ENCODE measurements around the gene WDR47. TPM values are rescaled to one million over a fixed set of nuclear protein-coding genes. Genes with fewer than 3 reads are reported as not detected.

Gene WDR47
- total and polyA plus RNA-seq, 10 of the 15 experiments (the other 5 are each of a cell fraction or from before 2014, with no cell fraction given) = 2.4 to 9.7 (median 5.9) TPM

GRCh38 chr1:109084563-109085517 lies 42.9 kb upstream of the WDR47 start (continued):
- no peak for TF ChIP-seq KAT2A (conservative IDR thresholded peaks at IDR 0.05; ENCODE audit: control insufficient read depth, low read depth, low read length)
- TF ChIP-seq MAX (IDR thresholded peaks at IDR 0.05; ENCODE audit: low read depth, low read length) = no peak
- no peak for TF ChIP-seq MEF2B (IDR thresholded peaks at IDR 0.05; ENCODE audit: partially characterized antibody, poor library complexity, severe bottlenecking)
- no peak for TF ChIP-seq DPF2 (IDR thresholded peaks at IDR 0.05)

GRCh38 chr1:109083923-109084322 lies 42.0 kb upstream of the WDR47 start:
- 0% methylated on average over 1 of the region's 1 CpG for WGBS (ENCODE audit: insufficient coverage, insufficient replicate concordance, low lambda C conversion rate, missing lambda C conversion rate)
- CTCF ChIA-PET = interaction anchor here (1.5 to 1.7 kb wide), 2 partner anchors 11 to 16 kb away, joined by 4 to 12 read pairs; no protein-coding TSS in a partner anchor

More at GRCh38 chr1:109083923-109084322, 42.0 kb upstream of the WDR47 start:
- no peak overlapping the region for H3K9ac ChIP-seq (ENCODE audit: control insufficient read depth, insufficient read depth, low read length)
- FAIRE-seq (no peak), DNase-seq (ENCODE audit: low read depth, low spot score) (no peak), ATAC-seq (peak; percentile 38)
- RAD21 ChIA-PET (ENCODE audit: unreplicated experiment) = interaction anchor here (1.1 kb wide), 1 partner anchor 8 kb away, joined by 3 read pairs; no protein-coding TSS in a partner anchor
- H3K27me3 ChIP-seq (replicated peaks in 1 of 2; ENCODE audit: control insufficient read depth in 2 of 2, insufficient read depth in 2 of 2, low read length in 1 of 2) = no peaks in the 10 kb centered on the region
- H2AFZ ChIP-seq (ENCODE audit: control insufficient read depth, low read depth, low read length) = no peak overlapping the region
- H3K4me3 ChIP-seq = no peak overlapping the region
- SMC1A ChIA-PET (ENCODE audit: uncharacterized antibody, unreplicated experiment) = interaction anchor here (0.6 to 1.2 kb wide), 3 partner anchors 8 to 110 kb away, joined by 3 to 5 read pairs (median 5); no protein-coding TSS in a partner anchor
- in situ Hi-C loops (cut with MboI) = no loop called here
- no TSS peak for BruUV-seq (replicated peaks)
- no peaks in the 10 kb centered on the region for H4K20me1 ChIP-seq (ENCODE audit: control insufficient read depth, insufficient read depth)
- no peak overlapping the region for H3K4me2 ChIP-seq (ENCODE audit: control insufficient read depth, insufficient read depth)
- H3K79me2 ChIP-seq (ENCODE audit: control insufficient read depth, insufficient read depth, low read length) = no peaks in the 10 kb centered on the region
- no peaks in the 10 kb centered on the region for H3K4me1 ChIP-seq (ENCODE audit: control insufficient read depth, insufficient read depth, low read length)
- H3K9me3 ChIP-seq (replicated peaks; ENCODE audit: control insufficient read depth, insufficient read depth, low read length) = no peaks in the 10 kb centered on the region
- TF ChIP-seq PBX3 (IDR thresholded peaks at IDR 0.05; ENCODE audit: insufficient replicate concordance, low read depth, low read length) (peak; percentile 72), CTCF (IDR thresholded peaks at IDR 0.05 in 2 of 3, conservative IDR thresholded peaks at IDR 0.05 in 1 of 3; ENCODE audit: control insufficient read depth in 2 of 3, extremely low read depth in 1 of 3, insufficient read depth in 1 of 3, low read depth in 3 of 3, low read length in 3 of 3) (no peak), ETV6 (conservative IDR thresholded peaks at IDR 0.05 in 1 of 2, IDR thresholded peaks at IDR 0.05 in 1 of 2; ENCODE audit: borderline replicate concordance in 1 of 2, low read depth in 1 of 2) (no peak), PKNOX1 (IDR thresholded peaks at IDR 0.05) (peak; percentile 91)
- intact Hi-C loops (cut with micrococcal nuclease; ENCODE audit: unreplicated experiment) = no loop called here
- H3K36me3 ChIP-seq (ENCODE audit: control insufficient read depth in 2 of 2, insufficient read depth in 2 of 2, low read length in 1 of 2) = no peaks in the 10 kb centered on the region
- POLR2A ChIA-PET = interaction anchor here (1.9 kb wide), 1 partner anchor 16 kb away, joined by 11 read pairs; no protein-coding TSS in a partner anchor
- no peak overlapping the region for H3K27ac ChIP-seq (ENCODE audit: control insufficient read depth, insufficient read depth)
